GM21576 (cell line): ENCODE data around the gene MYLK2.
"Not testable (repeated sequence)": the region's sequence is repeated elsewhere in the genome, so short reads cannot be mapped to it uniquely, and the experiment has no call there.

ENCODE experiments used
- ATAC-seq: cut with Tn5 transposase; IDR thresholded peaks from one replicate; pipeline ENCODE4 v1.9.1; 2021; ENCODE audit warnings: mild to moderate bottlenecking, moderate library complexity; ENCODE audit not compliant: unreplicated experiment

MYLK2 gene

DNA sequence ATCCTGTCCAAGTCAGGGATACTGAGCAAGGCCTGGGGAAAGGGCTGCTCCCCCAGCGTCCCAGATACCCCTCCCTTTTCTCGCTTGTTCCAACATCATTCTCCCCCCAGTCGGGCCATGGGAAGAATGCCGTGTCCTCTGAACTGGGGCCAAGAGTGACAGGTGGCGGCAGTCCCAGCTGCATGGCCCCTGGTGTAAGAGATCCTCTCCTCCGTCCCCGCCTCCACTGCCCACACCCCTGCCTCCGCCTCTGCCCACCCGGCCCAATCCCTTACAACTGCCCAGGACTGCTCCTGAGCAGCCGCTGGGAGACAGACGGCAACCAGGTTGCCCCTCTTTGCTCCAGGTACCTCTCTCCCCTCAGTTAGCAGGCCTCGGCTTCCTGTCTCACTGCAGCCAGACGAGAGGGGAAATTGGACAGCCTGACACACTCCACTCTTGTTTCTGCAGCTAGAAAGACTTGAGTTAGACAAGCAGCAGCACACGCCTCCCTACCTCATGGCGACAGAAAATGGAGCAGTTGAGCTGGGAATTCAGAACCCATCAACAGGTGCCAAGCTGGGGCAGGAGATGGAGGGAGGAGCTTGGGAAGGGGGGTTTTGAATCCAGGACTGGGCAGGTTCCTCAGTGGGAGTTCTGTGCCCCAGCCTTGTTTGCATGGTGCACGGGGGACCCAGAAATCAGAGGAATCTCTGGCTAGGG lies at the start of gene MYLK2:
Gene MYLK2 (plus strand): TSS at position 274 of the 702 bp plus-strand sequence. CDS start 225 bp downstream, at position 499.
- no peak for ATAC-seq

DNA sequence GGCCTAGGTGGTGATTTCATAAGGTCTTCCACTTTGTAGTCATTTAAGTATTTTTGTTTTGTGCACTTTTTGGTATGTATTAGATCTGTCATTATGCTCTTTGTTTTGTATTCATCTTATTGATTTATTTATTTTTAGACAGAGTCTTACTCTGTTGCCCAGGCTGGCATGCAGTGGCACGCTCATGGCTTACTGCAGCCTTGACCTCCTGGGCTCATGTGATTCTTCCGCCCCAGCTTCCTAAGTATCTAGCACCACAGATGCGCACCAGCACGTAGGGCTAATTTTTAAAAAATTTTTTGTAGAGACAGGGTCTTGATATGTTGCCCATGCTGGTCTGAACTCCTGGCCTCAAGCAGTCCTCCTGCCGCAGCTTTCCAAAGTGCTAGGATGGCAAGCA lies 49.5 kb upstream of the MYLK2 start:
- no peak for ATAC-seq

DNA sequence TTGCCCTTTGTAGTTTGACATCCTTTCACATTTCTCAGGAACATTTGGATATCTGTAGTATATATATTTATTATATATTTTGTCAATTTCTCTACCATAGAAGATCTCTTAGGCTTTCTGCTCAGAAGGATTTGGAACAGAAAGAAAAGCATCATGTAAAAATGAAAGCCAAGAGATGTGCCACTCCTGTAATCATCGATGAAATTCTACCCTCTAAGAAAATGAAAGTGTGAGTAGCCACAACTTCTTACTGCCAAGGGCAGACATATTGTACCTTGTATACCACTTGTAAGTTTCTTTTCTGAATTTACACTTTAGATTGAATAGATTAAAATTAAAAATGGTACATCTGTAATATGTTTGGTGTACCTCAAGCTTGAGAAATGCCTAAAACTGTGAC lies 48.9 kb upstream of the MYLK2 start:
- no peak for ATAC-seq

DNA sequence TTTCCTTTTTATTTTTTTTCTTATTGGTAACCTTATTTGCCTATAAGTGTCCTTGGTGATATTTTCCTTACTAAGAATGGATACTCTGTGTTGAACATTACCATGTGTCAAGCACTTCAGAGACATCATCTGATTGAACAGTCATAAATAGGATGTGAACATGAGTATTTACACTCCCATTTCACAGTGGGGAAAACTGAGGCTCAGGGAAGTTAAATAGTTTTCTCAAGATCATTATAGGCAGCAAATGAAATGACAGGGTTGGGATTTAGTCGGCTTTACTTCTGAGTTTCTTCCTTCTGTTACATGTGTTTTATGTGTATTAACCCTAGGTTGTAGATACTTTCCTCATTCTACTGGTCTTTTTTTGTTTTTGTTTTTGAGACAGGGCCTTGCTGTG lies 44.7 kb upstream of the MYLK2 start:
- ATAC-seq = no peak

DNA sequence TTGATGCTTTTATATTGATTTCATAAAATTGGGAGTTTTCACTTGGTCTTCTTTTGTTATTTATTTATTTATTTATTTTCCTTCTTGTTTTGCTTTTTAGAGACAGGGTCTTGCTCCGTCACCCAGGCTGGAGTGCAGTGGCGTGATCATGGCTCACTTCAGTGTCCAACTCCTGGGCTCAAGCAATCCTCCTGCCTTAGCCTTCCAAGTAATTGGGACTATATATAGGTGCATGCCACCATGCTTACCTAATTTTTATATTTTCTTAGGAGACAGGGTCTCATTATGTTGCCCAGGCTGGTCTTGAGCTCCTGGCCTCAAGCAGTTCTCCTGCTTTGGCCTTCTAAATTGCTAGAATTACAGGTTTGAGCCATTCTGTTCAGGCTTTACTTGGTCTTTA lies 38.3 kb upstream of the MYLK2 start:
- ATAC-seq = no peak

DNA sequence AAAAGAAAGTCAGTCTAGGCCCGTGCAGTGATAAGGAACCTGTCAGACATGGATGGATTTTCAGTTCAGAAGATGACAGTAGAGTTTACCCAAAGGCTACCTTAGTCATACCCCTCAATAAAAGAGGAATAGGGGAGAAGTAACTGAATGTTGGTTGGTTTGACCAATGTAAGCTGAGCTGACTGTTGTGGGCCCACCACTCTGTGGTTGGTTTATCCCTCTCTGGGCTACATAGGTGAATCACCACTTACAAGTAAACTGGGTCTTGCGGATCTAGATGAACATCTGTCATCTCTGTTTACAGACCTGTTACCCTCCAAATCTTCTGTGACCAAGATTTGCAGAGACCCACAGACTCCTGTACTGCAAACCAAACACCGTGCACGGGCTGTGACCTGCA lies 37.2 kb upstream of the MYLK2 start:
- ATAC-seq = no peak

DNA sequence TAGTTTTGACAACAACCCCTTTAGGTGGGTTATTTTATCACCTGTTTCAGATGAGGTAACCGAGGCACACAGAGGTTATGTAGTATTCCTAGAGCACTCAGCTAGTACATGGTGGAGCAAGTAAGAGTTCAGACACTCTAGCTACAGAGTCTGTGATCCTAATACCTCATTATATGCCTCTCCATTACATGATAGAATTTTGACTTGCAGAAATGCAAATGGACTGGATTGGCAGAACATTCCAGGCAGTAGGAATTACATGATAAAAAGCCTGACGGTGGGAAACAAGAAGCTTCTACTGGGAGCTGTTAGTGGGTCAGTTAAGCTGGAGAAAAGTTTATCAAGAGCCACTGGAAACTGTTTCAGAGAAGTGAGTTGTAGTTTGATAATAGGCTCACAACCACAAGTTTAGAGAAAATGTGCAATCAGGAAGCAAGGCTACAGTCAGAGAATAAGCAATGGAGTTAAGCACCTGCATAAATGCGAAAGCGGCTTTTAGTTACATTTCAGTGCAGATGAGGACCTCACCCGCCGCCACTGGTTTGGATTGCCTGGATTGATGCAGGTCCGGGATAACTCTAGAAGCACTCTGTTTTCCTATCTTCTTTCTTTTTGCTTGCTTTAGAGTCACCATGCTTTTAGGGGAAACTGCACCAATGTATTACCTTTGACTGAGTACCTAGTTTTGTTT lies 34.7 kb upstream of the MYLK2 start:
- no peak for ATAC-seq

DNA sequence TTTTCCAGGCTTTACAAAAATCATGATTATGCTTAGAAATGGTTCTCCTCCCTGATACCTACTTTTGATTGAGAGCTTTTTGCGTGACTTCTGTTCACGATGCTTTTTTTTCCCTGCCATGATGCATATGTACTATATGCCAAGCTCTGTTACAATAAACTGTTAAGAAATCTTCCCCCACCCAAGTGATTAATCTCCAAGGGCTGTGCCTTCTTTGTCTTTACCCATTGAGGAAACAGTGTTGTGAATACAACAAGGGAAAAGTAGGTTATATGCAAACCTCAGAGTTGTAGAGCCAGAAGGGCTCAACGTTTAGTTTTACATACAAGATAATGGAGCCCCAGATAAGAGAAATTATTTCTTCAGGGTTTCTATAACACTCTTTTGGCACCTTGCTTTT lies 34.1 kb upstream of the MYLK2 start:
- no peak for ATAC-seq

DNA sequence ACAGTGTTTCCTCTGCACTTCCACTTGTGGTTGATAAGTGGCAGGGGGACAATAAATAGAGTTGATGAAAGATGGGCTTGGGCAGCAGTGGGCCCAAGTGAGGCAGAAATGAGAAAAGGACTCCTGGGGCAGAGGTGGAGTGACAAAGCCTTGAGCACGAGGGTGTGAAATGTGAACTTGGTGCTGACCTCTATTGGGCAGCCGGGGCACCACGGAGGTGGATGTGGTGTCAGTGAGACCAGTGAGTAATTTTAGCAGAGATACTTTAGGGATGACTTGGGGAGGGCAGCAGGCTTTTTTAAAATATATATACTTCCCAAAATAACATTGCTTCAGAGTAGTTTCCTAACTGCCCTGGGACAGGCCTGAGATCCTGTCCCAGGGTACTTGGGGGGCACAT lies 30.6 kb upstream of the MYLK2 start:
- ATAC-seq = no peak

DNA sequence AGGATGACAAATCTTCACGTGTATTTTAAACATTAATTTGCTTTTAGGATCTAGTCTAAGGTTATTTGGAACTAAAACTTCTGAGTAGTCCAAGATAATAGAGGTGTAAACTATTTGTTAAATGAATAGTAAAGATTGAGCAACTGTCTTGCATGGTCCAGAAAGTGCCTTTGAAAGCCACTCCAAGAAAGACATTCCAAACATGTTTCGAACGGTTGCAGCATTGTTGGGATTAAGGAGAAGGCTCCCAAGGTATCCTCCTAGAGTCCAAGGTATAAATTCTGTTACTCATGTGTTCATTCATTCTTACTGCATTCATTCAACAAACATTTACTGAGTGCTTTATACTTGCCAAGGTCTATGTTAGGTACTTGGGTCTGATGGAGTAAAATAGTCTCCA lies 28.8 kb upstream of the MYLK2 start:
- no peak for ATAC-seq

DNA sequence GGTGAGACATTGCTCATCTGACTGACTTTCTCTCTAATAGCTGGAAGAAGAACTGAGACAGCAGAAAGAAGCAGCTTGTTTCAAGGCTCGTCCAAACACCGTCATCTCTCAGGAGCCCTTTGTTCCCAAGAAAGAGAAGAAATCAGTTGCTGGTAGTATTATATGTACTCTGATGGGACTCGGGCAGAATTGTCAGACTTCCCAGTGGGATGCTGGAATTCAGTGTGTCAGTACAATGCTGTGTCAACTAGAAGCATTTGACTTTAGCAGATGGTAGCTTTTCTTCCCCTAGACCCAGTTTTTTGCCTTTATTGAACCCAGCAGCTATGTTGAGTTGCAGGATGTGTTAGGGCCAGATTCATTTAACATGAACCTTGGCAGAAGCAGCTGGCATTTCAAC lies 21.8 kb upstream of the MYLK2 start:
- ATAC-seq = no peak

DNA sequence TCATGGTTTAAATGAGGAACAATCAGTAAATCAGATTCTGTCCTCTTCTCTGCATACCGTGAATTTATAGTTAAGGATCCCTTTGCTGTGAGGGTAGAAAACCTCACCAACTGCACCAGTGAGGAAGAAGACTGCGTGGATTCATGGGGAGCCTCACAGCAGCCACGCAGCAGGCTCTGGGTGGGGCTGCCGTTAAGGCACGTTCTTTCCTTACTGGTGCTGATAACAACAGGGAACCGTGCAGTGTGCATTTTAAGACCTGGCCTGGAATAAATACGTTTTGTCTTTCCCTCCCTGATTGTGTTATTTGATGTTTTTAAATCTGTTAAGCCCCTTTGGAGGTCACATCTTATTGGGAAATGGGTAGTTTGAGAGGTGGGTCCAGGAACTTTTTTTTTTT lies 17.6 kb upstream of the MYLK2 start:
- ATAC-seq = no peak

DNA sequence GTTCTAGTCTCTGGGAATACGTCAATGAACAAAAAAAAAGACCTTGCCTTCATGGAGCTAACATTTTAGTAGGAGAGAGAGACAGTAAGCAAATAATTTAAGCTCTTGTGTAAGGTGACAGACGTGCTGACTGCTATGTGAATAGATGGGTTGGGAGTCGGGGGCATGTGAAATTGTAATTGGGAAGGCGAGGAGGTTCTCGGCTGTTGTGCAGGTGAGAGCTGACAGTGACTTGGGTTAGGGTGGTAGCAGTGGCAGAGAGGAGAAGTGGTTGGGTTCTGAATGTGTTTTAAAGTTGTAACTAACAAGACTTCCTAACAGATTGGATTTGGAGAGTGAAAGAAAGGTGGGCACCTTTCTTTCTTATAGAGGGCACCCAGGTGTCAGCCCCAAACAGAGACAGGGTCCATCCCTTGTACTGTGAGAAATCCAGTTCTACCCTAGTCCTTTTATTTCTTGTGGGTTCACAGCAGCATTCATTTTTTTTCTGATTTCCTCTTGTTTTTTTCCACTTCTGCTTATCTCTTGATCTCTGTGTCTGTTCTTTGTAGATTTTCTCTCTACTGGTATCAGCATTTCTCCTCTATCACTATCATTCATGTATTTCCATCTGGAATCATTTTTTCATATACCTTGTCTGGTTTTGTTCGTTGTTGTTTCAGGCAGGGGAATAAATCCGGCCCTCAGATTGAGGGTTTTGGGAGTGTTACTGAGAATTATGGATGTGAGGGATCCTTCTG lies 15.4 kb upstream of the MYLK2 start:
- ATAC-seq = no peak

DNA sequence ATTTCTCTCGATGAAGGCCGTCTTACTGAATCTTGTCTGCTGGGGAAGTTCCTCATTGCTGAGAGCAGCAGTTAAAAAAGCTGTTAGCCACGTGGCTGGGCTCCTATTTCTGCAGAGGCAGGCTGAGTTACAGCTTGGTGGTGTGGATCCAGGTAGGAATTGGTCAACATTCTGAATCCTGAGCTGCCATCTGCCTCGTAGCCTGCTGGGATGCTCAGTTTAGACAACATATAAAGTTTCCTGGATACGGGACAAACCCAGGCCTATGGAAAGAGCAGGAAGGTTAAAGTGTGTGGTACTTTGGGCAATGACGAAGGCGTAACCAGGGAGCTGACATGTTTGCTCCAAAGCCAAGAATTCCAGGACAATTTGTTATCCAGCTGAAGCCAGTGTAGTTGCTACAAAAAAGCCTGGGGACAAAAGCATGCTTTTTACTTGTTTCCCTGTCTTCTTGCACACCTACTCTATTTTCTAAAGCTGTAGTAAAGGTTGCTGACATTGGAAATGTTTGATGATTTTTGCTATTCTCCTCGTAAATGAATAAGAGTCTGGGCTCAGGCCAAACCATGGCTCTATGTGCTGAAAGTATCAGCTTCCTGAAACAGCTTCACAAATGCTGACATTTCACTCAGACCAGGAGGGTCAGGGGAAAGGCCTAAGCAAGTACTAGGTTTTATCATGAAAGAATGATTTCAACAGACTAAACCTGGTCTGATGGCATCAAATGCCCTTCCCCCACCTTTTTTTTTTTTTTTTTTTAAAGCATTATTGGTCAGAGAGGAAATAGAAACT lies 12.4 kb upstream of the MYLK2 start:
- ATAC-seq = no peak

DNA sequence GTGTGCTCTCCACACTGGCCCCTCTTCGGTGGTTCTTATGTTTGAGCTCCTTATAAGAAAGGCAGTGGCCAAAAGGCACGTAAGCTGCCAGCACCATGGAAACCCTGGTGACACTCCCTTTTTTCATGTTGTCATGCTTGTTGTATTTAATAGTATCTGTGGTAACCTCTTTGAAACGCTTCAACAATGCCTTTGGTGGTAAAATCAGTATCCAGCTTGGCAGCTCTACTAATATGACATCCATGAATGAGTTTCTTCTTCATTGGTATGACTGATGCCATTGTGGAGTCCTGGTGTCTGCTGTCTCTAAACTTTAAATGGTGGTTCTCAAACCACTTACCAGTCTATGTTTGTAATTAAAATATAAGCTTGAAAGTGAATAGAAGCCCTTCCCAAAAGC lies 10.7 kb upstream of the MYLK2 start:
- ATAC-seq = no peak

DNA sequence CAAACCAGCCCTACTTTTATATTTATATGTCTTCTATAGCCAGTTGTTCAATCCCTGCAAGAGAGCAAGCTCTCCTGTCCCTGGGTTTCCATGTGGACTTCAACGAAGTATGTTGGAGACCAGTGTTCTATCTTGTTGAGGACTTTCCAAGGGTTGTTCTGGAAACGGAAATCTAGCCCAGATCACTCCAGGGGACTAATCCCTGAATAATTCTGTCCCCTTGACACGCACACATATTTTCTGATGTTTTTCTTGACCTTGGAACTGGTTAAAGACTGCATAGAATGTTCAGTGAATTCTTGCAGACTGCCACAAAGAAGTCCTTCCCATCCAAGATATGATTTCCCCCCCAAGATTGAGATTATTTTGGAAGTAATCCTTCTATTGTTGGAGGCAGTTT lies 9.5 kb upstream of the MYLK2 start:
- no peak for ATAC-seq

DNA sequence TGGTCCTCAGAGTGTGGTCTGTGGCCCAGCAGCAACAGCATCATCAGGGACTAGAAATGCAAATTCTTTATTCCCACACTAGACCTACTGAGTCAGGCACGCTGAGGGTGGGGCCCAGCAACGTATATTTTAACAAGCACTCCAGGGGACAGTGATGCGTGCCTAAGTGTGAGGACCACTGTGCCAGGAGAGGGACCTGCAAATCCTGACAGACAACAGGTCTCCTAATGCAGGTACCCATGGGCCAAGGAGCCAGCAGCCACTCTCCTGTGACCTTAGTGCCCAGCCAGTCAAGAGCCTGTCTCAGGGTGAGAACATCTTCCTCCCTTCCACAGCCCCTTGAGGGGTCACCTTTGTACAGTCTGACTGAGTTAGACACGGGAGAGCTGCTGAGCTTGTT lies 8.0 kb upstream of the MYLK2 start:
- no peak for ATAC-seq

DNA sequence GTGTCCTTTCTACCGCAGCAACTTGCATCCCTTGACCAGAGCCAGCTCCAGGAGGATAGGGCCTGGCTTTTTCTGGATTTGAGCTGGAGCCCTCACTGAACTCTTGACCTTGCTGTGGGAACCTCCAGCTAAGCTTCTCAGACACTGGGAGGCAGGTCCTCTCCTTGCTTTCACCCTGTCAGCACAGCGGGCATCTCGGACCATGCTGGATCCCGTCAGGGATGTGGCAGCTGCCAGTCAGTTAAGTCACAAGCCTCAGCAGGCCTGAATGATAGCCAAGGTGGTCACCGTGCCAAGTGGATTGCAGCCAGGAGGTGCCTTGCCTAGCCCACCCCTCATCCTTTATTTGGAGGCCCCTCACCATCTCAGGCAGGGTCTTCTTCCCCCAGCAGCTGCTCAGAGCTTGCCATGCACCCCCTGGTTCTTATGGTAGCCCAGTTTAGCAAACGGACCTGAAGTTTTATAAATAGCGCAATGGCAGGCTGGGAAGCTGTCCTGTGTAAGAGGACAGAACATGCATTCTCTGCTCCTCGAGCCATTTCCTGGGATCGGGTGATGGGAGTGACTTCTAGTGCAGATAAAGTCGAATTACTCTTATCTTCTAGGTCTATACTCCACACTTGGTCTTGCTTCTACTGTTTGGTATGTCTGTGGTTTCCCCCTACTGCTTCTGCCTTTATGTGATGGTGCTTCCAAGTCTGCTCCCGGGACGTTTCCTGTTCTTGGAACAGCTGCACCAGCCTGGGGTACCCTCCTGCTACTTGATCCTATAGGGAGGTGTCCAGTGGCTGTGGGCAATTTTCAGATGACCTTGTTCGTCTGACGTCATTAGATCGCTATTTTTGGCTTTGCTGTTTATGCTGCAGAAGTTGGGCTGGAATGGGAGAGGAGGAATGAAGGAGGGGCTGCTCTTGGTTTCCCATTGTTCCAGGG lies 7.1 kb upstream of the MYLK2 start:
- ATAC-seq = no peak

DNA sequence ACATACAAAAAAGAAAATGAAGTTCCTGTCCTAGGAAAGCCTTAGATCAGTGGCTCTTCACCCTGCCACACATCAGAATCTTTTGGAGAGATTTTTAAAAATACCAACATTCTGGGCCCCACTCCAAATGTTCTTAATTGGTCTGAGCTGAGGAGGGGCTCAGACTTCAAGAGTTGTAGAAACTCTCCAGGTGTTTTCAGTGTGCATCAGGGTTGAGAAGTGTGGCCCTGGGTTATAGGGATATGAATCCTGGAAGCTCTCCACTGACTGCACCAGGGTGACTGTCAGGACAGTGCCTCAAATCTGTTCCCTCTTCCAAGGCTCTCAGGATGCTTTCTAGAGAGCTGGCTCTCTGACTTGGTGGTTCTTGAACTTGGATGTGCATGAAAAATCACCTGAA lies 5.5 kb upstream of the MYLK2 start:
- no peak for ATAC-seq

DNA sequence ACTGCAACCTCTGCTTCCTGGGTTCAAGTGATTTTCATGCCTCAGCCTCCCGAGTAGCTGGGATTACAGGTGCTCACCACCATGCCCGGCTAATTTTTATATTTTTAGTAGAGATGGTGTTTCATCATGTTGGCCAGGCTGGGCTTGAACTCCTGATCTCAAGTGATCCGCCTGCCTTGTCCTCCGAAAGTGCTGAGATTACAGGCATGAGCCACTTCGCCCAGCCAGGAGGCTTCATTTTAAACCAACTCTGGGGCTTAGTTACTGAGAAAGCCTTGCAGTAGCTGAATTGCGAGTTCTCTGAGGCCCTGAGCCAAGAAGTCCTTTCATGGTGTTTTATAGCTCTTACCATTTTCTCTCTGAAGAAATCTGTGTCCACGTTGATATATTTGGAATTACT lies 5.0 kb upstream of the MYLK2 start:
- not testable (repeated sequence) for ATAC-seq
